Stimulated activated CD8-positive, alpha-beta memory T cell treated with anti-CD3 and anti-CD28 coated beads, Interleukin-15, amount 100 ng/mL, for 1 hour (primary cell): Measurements from ENCODE around the gene WWOX.

Source experiments
- DNase-seq: peaks from one replicate; pipeline ENCODE4 v3.0.0-alpha.2; 2020; ENCODE audit warnings: low read depth

Gene WWOX

DNA sequence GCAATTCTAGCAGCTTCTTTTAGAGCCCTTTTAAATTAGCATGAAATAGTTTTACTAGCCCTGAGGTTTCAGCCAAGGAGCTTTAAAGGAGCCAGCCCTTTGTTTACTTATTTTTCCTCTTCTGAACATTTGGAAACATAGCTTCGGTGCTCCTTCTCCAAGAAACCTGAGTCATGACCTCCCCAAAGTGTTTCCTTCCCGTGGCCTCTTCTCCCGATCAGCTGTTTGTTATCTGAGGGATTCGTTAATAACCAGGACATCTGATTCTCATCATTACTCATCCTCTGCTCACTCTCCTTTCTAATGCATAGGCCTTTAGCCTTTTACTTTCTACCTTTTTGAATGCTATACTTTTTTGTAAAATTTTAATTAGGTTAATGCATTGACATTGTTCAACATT is 204.5 kb downstream of the WWOX start:
- DNase-seq: no peak

DNA sequence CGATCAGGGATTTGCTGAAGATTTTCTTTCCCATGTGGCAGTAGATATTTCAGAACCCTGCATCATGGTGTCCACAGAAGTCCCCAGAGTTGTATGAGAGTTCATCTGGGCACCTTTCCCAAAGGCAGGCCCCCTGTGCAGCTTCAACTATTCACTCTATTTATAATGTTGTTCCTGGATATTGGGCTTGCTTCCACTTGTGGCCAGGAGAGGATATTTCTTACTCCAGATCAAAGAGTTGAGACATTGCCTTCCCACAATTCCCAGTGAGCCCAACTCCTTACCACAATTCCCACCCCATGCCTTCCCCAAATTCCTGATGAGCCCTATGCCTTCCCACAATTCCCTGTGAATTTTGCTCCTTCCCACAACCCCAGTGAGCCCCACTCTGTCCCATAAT is 206.9 kb downstream of the WWOX start:
- no peak for DNase-seq

DNA sequence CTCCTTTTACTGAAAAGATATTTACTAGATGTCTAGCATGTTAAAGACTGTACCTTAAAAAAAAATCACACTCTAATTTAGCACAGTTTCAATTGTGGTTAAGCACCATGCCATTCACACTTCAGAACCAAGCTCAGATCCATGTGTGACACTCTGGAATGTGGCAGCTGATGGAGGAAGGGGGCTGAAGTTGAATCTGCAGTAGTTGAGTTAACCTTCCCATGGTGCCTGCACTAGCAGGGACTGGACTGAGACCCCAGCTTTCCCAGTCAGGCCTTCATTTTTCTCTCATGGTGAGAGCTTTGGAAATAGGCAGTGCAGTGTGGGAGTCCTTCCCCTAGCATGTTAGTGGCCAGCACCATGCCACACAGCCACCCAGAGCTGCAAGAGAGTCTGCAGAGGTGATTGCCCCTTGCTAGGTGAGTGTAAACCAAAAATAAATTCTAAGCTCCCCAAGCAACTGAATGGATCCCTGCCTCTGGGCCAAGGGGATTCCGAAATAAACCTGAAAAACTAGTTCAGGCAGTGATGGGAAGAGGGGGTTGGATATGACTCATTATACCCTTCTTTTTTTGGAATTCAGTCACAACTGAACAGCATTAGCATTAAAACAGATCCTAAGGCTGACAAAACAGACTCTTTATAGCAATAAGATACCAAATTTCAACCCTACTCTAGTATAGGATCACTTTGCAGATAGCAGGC is 208.5 kb downstream of the WWOX start:
- no peak for DNase-seq

DNA sequence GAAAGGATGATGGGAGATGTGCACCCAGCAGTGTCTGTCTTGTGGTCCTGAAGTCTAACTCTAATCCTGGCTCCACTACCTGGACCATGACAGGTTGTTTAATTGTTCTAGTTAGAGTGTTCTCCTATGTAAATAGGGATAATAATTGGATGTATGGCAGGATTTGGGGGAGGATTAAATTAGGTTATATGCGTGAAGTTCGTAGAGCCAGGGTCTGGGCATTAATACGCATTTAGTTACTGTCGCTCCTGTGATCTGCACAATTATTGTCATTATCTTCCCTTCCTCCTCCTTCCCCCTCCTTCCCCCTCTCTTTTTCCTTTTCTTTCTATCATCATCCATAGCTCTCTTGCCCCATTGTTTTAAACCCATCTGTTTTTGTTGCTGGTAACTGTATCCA is 210.3 kb downstream of the WWOX start:
- no peak for DNase-seq

DNA sequence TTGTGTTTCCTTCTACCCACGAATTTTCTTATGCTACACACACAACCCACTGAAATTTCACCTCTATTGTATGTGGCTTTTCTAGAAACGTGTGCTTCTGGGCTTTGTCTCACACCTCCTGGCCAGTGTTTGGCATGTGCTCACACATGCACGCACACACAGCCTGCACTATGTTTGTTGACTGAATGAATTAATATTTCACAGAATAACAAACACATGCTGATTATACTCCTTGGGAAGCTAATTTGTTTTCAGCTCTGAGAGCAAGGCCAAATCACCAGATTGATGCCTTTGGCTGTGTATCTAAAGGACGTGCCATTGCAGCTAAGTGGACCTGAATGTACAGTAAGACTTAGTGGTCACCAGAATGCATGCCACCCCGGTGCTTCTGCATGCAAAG is 210.7 kb downstream of the WWOX start:
- DNase-seq: no peak

DNA sequence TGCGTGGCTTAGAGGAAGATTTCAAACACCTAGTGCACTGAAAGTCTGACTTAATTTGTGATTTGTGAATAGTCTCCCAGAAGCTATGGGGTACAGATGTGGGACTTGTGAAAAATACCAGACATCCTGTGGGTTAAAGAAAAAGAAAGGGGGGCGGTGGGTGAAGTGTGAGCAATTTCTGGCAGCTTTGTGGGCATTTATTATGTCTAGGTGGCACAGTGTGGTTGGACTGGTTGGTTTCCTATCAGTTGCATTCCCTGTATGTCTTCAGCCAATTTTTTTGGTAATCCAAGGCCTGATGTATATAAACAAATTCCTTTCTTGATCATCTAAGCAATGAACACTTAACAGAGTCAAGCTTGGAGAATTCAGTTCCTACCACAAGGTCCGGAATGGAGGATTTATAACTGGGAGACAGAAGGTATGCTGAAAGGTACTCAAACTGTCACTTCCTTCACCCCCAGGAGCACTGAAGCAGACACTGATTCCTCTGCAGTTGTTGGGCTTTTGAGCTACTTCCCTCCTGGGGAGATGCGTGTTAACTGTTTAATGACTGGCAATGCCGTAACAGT is 211.6 kb downstream of the WWOX start:
- no peak for DNase-seq

DNA sequence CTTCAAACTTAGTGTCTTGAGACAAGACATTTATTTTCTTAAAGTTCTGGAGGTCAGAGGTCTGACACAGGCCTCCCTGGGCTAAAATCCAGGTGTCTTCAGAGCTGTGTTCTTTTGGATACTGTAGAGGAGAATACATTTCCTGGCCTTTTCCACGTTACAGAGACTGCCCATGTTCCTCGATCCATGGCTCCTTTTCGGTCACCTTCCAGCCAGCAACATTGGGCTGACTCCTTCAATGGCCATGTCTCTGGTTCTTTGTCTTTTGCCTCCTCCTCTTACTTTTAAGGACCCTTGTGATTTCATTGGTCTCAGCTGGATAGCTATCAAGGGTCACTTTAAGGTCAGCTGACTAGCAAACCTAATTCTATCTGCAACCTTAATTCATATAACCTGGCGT is 212.4 kb downstream of the WWOX start:
- no peak for DNase-seq

DNA sequence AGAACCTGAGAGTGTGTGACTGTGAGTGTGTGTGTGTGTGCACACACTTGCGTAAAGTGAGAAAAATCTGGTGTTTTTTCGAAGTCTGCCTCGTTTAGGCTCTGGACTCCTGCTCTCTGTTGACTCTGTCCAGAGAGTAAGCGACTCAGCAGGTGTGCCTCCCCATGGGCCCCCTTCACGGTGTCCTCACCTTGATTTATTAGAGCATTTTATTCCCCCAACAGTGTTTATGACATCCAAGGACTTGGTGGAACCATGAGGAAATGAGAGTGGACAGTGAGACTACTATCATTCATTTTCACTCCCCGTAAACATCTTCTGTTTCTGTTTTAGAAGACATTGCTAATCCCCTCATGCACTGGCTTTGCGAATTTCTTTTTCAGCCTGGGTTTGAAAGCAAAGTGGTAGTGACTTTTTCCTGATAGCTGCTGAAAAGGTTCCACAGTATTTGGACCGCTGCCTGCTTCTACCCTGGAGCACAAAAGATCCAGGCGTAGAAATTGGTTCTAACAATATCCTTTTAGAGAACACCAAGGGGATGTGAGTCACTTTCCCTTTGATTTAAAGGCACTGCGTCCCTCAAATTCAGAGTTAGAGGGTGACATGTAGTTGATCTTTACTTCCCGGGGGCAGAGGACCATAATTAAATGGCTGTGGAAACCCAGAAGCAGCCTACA is 218.2 kb downstream of the WWOX start:
- no peak for DNase-seq

DNA sequence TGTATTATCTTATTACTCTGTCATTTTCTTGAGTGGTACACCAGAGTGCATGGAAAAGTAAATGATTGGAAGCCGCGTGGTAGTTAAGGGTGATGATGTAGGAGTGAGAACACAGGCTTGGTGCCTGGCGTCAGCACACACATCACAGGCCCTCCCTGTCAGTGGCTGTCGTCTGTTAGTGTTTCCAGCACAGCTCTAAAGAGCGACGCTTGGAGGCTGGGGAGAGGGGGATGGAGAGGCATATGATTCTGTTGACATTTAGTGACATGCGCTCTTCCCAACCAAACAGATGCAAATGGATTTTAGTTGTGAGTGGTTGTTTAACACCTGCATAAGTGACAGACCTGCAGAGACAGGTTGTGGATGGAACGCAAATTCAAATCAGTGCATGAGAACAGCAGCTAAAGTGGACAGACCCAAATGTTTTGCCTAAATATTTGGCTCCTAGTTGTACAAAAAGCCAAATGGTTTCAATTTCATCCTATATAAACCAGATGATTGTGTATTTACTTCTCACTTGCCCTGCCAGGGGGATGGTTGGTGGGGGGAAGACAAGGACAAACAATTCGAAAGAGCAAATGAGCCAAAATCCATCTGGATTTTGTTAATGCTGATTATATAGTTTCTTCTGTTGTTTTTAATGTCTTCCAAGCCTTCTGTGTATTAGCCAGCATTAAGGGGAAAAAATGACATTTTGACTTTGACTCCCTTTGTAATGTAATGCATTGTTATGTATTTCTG is 222.3 kb downstream of the WWOX start:
- no peak for DNase-seq

DNA sequence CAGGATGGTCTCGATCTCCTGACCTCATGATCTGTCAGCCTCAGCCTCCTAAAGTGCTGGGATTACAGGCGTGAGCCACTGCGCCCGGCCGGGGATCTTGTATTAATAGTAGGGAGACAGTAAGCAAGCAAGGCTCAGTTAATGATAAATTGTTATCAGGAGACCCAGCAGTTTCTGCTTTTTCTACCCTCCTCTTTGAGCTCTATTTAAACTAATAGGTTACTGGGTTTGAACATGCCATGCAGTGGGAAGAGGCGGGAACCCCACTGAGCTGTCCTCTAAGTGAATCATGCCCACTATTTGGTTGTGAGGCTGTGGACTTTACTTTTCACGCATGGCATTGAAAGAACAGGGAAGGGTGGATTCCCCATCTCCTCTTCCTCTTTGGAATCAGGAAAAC is 223.9 kb downstream of the WWOX start:
- DNase-seq: no peak

DNA sequence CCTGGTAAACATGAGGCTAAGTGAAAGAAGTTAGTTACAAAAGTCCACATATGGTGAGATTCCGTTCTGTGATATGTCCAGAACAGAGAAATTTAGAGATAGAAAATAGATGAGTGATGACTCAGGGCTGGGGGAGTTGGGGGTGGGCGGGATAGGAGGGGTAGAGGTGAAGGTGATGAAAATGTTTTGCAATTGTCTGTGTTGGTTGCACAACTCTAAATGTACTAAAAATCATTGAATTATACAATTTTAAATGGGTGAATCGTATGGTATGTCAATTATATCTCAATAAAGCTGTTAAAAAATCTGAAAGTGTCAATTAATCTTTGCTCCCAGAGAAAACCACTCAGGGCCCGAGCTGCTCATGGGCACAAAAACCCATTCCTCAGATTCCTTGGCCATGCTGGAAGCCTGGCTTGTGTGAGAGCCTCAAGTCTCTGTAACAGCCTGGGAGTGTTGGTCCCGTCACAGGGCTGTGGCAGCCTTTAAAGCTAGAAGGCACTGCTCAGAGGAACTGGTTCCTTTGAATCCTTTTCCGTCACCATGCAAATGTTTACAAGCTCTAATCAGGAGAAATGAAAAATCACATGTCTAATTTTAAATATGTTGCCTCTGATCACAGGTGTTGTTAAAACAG is 225.3 kb downstream of the WWOX start:
- no peak for DNase-seq

DNA sequence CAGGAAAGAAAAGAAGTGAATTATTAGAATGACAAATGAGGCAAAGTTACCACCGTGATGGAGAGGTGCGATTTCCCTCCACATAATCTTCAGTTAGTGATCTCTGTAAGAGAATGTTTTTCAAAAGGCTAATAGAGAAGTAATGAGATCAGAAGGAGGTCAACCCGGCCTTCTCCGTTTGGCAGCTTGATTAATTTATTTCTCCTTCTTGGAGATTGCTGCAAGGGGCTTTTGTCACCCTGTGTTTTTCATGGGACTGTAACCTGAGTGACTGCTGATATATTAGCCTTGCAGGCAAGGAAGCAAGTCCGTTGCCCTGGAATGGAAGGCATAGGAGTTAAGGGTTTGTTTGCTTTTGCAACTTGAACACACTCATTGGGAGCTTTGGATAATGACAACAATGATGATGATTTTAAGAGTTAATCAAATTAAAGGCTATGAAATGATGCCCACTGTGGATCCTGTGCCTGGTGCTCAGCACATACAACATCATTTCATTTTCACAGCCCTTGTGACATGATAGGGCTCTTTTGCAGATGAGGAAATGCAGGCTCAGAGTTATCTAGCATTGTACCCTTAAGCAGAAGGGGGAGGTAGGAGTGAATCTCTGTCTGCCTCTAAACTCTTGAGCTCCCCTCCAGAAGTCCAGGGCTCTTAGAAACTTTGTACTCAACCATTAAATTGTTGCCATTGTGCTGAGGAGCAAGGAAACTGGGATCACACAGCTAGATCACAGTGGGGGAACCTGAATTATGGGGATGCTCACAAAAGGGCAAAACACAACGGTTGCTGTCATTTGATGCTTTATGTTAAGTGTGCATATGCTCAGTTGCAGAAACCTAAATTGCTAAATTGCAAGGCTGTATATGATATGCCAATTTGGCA is 226.3 kb downstream of the WWOX start:
- DNase-seq: no peak

DNA sequence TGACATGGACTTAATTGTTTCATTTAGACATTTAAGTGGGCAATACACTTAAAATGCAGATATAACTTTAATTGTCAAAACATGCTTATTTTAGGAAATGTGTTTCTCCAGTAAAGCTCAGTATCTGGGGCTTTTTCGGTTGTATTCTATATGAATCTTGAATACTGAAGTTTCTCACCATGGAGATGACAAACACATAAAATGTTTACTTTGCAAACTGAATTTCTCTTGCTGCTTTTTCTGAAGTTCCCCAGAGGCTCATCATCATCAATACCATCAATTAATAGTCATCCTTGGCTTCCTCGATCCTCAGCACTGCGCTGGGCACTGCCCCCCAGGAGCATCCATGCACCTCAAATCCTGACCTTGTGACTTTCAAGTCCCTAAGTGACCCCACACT is 227.3 kb downstream of the WWOX start:
- no peak for DNase-seq

DNA sequence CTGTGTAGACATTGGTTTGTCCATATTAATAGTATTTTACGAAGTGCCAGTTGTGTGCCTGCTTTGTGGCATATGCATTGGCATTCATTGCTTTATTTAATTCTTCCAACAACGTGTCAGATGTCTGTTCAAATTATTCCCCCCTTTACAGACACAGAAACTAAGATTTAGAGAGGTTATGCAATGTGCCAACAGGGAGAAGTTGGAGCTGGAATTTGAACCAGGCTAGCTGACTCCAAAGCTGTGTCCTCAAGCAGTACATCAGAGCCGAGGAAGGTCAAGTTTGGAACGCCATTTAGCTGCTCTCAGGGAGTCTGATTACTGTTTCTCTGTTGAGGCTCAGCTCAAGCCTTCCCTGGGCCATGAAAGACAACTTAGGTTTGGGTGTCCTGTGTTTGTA is 232.3 kb downstream of the WWOX start:
- no peak for DNase-seq

DNA sequence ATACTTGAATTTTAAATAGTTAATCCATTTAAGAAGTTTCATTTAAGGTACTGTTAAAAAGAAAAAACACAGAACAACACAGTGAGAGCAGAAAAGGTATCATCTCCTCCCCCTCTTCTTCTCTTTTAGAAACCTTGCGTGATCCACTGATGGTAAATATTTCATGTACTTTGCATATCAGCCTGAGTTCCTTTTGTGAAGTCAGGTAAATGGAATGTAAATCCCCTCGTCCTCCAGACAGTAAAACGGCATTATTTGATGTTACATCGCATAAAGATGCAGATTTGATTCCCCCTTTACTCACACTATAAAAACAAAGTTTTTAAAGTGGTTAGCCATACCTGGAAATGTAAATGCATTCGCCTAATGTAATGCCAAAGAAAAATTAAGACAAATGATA is 234.4 kb downstream of the WWOX start:
- no peak for DNase-seq

DNA sequence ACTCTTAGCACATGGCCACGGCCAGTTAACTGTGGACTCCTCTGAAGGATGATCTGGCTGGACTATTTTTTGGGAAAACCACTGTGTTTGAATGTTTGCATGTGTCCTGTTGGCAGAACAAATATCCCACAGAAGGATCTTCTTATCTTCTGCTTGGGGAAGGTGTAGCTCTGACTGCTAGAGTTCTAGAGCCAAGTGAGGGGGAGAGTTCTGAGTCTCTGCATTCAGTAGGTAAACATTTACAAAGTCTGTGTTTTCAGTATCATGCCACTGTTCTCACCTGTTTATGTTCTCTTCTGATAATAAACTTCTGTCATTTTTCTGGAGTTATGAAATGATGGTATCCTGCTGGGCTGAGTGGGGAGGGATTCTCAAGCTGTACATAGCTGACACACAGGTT is 241.1 kb downstream of the WWOX start:
- DNase-seq: no peak

DNA sequence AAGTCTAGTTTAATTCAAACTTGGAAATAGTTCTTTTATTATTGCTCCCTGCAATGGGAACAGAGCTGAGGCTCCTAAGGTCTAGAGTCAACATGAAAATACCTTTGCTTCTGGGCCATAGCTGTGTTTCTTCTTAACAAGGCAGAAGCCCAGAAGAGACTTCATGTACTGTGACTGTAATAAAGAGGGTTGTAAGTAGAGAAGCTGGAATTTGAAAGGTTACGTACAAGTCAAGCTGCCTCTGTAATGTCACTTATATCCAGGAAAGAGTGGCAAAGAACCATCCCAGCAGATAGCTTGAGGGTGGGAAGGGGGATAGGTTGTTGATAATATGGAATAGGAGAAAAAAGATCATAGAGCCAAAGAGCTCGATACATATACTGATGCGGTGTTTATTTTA is 248.6 kb downstream of the WWOX start:
- DNase-seq: no peak

DNA sequence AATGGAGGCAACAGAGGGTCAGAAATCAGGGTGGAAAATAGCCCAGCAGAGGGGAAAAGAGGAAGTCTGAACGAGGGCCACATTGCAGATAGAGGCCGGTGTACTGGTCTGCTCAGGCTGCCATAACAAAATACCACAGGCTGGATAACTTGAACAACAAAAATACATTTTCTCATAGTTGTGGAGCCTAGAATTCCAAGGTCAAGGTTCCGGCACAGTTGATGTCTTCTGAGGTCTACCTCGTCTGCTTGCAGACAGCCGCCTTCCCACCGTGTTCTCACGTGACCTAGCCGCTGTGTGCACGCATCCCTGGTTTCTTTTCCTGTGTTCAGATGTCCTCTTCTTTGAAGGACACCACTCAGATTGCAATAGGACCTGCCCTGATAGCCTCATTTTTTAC is 249.4 kb downstream of the WWOX start:
- no peak for DNase-seq

DNA sequence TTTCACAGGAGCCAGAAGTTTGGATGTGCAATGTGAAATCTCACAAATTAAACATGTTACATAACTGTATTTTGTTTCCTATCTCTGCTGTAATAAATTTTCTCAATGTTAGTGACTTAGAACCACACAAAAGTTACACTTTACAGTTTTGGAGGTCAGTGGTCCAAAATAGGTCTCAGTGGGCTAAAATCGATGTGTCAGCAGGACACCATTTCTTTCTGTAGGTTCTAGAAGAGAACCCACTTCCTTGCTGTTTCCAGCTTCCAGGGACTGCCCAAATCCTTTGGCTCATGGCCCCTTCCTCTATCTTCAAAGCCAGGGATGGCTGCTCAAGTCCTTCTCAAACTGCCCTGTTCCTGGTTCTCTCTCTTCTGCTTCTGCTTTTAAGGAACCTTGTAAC is 252.7 kb downstream of the WWOX start:
- no peak for DNase-seq

DNA sequence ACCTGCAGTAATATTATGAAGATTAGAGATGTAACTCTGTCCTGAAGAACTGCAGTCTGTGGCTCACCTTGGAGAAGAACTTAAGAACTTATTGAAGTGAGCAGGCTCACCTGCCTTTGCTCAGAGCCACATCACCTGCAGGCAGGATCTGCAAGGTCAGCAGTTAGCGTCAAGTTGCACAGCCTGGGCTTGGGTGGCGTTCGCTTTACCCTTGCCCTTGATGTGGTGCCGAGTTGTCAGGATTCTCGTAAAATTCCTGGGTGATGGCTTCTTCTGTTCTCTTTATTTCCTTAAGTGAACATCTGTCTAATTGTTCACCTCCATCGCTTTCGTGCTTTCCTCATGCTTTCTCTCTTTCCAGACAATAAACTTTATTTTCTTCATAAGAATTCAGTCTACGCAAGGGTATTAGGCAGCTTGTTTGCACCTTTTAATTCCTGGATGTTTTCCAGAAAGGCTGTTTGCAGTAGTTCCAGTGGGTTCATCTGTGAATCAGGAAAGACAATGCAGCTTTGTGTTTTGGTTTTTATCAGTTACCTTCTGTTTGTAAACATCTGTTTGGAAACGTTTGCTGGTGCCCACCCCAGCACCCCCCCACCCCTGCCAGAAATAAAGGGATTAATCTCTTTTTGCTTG is 254.3 kb downstream of the WWOX start:
- DNase-seq: no peak

DNA sequence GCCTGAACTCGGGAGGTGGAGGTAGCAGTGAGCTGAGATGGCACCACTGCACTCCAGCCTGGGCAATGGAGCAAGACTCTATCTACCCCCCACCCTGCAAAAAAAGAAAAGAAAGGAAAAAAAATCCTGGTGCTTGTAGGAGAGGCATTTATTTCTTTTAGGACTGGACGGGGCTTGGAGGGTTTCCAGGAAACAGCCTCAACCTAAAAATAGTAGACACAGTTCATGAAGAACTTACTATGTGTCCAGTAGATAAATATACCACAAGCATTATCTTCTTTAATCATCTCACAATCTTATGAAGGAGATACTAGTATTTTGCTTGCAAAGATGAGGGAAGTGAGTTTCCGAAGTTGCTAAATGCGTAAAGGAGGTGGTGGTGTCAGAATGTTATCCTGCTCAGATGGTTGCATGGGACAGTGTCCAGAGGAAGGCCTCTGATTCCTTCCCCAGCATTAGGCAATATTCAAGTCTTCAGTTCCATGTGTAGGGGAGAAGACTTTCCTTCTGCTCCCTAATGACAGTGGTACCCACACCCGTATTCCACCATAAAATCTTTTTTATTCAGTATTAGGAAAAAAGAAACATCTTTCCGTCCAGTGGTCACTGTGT is 263.2 kb downstream of the WWOX start:
- DNase-seq: no peak
